GM03348 (cell line): ENCODE data around the gene FBXL19.
A peak's percentile ranks its signal among the peaks of the same experiment; 100 is the strongest.

ENCODE experiments used
- DNase-seq: peaks from one replicate; pipeline ENCODE4 v3.0.0; 2012; ENCODE audit warnings: low spot score

The FBXL19 gene

DNA sequence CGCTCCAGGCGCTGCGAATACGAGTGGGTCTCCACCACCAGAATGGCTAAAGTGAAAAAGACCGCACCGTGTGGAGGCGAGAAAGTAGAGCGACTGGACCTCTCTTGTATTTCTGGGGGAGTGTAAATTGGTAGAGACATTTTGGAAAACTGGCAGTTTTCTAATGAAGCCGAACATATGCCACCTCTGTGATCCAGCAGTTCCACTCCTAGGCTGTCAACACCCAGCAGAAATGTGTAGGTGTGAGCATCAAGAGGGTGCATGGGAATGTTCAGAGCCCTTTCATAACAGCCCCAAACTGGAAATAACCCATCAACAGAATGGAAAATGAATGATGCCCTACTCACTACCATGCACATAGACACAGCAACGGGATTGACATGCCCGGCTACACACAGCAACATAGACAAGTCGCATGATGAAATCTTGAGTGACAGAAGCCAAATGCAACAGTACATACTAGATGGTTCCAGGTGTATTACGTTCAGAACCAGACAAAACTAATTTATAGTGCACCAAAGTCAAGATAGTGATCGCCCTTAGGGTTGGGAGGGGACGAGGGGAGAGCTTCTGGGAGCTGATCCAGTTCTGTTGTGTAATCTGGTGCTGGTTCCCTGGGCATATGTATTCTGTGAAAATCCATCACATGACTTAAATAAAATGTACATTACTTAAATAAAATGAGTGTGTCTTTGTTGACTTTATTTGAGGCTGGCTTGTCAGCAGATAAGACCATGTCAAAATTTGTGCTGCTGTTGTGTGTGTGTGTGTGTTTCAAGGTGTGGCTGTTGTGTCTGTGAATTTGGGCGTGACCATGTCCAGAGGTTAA, 28.6 kb upstream of the FBXL19 start:
- DNase-seq = no peak

DNA sequence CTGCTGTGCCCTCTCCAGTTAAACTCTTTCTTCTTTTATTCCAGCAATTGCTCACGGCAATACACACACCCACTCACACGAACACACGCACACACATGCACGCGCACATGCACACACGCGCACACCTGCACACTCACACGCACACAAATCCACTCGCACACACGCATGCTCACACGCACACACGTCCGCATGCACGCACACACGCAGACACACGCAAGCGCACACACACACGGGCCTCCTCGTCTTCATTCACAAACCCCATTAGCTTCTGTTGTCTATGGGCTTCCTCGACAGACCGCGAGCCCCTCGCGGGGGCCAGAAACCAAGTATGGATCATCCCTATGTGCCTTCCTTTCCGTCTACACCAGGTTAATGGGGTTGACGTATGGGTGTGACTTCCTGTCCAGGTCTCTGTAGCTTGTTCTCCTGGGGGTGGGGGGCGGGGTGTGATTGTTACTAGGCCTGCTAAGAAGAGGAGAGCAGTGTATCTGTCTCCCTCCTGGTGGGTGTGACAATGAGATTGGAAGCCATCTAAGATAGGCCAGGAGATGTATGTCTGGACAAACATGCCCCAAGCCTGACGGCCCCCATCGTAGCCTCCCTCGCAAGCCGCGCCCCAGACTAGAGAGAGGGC, 27.6 kb upstream of the FBXL19 start:
- DNase-seq = no peak

DNA sequence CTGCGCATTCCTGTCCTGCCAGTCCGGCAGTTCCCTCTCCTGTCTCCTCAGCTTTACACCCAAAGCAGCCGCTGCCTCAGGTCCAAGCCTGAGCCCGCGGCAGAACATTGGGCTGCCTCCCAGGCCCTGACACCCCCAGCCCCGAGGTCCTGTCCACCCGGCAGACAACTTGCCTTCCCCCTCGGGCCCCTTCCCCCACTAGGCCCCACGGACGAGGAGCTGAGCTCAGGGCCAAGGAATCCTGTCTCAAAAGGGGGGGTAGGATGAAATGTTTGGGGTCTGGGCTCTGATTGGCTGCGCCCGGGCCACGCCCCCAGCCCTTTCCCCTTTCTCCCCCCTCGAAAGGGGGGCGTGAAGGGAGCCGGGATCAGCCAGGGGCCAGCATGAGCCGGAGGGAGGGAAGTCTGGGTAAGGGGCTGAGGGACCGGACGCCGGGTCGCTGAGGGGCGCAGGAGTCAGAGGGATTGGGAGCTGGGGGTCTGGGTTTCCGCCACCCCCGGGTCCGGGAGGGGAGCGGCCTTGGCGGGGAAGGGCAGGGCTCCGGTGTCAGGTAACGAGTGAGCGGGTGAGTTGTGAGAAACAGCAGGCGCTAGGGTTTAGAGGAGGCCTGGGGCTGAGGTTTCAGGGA, 27.0 kb upstream of the FBXL19 start, which contains the start of gene CTF1:
Gene CTF1, plus strand, starts transcription at position 354 of the 628 bp plus-strand sequence. Its CDS starts 30 bp downstream, at position 384.
- peak; percentile 96 for DNase-seq

DNA sequence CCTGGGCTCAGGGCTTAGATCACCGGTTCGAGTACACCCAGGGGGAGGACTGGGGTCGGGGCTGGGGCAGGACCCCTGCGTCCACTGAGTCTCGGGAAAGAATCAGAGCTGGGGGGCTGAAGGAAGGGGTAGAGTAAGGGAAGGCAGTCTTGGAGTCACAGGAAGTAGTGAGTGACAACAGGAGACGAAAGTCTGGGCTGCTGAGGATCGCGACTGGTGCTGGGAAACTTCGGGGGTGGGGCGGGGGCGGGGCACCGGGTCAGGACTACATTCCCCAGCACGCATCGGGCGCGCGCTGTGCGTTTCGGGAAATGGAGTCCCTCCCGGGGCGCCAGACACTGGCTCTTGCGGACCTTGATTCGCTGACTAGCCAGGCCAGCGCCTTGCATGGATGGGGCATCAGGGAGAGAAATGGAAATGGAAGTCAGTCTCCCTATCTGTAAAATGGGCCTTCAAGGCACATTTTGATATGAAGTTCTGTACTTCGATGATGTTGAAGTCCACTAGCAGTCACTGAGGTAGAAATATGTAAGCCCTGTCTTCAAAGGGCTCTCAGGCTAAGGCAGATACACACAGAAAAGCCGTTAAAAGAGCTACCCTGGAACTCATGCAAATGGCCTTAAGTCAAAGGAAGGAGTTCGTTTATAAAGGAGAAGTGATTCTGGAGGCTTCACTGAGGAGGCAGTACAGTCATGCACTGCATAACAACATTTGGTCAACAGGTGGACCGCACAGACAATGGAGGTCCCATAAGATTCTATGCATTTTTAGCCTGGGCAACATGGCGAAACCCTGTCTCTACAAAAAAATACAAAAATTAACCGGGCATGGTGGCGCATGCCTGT, 26.3 kb upstream of the FBXL19 start:
- DNase-seq = peak; percentile 95

DNA sequence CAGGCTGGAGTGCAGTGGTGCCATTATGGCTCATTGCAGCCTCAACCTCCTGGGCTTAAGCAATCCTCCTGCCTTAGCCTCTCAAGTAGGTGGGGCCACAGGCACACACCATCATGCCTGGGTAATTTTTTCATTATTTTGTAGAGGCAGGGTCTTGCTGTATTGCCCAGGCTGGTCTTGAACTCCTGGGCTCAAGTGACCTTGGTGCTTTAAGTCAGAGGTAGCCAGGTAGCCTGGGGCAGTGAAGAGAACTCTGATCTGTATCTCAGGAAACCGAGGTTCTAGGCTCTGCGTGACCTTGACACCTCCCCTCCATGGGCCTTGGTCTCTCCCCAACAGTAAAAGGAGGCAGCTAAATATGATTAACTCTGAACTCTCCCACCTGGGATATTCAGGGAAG, 23.6 kb upstream of the FBXL19 start:
- no peak for DNase-seq

DNA sequence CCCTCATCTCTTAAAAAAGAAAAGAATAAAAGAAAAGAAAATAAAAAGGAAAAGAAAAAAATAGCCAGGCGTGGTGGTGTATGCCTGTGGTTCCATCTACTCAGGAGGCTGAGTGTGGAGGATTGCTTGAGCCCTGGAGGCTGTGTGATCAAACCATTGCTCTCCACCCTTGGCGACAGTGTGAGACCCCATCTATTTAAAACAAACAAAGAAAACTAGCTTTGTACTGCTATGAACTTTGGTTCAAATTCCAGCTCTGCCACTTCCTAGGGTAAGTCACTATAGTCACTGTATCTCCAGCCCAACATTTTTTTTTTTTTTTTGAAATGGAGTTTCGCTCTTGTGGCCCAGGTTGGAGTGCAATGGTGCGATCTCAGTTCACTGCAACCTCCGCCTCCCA, 22.8 kb upstream of the FBXL19 start:
- DNase-seq = no peak

DNA sequence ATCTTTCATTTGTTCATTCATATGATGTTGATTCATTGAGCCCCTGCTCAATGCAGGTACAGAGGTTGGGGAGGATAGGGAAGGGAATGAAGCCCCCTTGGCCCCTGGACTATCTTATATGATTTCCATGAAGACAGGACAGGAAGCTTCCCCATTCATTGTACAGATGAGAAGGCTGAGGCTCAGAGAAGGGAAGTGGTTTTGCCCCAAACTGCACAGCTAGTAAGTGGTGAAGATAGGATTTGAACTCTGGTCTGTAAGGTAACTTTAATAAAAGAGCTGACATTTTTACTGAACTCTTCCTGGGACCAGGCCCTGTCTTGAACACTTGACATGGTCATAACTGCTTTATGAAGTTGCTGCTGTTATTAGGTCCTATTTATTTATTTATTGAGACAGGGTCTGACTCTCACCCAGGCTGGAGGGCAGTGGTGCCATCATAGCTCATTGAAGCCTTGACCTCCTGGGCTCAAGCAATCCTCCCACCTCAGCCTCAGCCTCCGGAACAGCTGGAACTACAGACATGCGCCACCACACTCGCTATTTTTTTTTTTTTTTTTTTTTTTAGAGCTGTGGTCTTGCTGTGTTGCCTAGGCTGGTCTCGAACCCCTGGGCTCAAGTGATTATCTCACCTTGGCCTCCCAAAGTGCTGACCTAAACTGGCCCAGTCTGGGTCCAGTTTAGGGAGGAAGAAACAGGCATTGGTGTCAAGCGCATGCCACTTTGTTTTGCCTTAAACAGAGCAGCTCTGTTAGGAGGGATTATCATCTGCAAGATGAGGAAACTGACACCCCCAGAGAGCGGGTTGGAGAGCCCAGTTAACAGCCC, 22.0 kb upstream of the FBXL19 start:
- DNase-seq = no peak

DNA sequence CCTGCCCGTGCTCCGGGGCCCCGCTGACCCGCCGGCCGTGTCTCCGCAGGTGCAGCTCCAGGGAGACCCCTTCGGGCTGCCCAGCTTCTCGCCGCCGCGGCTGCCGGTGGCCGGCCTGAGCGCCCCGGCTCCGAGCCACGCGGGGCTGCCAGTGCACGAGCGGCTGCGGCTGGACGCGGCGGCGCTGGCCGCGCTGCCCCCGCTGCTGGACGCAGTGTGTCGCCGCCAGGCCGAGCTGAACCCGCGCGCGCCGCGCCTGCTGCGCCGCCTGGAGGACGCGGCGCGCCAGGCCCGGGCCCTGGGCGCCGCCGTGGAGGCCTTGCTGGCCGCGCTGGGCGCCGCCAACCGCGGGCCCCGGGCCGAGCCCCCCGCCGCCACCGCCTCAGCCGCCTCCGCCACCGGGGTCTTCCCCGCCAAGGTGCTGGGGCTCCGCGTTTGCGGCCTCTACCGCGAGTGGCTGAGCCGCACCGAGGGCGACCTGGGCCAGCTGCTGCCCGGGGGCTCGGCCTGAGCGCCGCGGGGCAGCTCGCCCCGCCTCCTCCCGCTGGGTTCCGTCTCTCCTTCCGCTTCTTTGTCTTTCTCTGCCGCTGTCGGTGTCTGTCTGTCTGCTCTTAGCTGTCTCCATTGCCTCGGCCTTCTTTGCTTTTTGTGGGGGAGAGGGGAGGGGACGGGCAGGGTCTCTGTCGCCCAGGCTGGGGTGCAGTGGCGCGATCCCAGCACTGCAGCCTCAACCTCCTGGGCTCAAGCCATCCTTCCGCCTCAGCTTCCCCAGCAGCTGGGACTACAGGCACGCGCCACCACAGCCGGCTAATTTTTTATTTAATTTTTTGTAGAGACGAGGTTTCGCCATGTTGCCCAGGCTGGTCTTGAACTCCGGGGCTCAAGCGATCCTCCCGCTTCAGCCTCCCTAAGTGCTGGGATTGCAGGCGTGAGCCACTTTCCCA, 21.1 kb upstream of the FBXL19 start:
- peak; percentile 91 for DNase-seq

DNA sequence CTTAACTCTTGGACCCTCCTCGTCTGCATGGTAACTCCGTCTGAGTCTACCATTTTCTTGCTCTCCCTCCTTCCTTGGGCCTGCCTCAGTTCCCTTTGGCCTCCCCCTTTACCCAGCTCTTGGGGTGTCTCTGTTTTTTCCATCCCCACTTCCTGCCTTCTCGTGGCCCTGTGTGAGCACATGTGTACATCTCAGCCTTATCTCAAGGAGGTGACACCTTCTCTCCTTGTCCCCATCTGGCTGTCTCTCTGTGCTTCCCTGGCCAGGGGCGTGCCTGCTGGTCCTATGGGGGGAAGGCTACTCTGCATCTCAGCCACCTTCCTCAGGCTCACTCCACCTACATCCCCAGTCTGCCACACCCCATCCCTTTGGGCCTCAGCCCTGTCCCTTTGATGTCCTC, 20.4 kb upstream of the FBXL19 start:
- no peak for DNase-seq

DNA sequence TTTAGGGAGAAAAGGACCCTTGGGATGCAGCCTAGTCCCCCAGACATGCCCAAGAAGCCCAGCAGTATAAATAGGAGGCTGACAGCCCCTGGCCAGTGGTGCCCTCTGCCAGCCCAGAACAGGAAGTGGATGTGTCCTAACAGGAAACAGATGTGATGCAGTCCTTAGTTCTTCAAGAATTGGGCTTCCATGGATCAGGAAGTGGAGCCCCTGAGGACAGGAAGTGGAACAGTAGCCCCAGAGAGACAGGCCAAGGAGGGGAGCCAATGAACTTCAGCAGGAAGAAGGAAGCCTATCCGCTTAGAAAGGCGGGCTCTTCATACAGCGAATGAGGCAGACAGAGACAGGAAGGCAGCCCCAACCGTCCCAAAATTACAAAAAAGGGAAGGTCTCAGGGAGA, 19.8 kb upstream of the FBXL19 start:
- peak; percentile 48 for DNase-seq

DNA sequence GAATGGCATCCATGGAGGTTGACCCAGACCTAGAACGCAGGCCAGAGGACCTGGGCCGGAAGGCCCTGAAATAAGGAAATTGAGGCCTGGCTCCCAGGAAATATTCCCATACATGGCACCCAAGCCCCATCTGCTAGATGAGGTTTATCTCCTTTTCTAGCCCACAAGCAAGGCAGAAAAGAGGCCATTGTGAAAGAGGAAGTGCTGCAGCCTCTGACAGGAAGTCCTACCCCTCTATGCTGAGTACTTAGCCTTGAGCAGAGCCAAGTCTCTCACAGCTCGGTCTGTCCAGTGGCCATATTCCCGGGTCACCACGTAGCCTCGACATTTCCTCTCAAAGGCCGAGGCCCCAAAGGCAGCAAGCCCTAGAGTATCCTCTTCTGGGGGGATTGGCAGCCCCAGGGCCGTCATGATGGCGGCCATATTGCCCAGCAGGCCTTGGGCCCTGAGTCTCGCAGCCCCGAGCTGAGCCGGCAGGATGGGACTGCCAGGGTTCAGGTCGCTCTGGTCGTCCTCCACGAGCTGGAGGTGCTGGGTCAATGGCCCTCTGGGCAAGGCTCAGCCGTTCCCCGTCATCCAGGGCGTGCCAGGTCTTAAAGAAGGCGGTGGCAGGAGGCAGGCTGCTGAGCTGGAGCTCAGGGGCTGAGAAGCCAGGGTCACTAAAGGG, 19.1 kb upstream of the FBXL19 start:
- no peak for DNase-seq

DNA sequence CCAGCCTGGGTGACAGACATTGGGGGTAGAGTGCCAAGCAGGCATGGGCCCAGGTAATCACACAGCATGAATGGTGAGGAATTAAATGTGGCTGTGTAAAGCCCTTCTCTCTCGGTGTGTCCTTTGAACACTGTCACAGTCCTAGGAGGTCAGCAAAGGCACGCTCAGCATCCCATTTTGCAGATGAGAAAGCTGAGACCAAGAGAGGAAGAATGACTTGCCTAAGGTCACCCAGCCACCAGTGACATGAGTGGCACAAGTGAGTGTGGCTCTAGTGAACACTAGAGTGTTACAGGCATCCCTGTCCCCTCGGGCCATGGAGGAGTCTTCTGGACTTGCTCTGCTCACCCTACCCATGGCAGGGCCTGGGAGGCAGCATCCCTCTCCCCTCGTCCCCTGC, 16.3 kb upstream of the FBXL19 start:
- no peak for DNase-seq

DNA sequence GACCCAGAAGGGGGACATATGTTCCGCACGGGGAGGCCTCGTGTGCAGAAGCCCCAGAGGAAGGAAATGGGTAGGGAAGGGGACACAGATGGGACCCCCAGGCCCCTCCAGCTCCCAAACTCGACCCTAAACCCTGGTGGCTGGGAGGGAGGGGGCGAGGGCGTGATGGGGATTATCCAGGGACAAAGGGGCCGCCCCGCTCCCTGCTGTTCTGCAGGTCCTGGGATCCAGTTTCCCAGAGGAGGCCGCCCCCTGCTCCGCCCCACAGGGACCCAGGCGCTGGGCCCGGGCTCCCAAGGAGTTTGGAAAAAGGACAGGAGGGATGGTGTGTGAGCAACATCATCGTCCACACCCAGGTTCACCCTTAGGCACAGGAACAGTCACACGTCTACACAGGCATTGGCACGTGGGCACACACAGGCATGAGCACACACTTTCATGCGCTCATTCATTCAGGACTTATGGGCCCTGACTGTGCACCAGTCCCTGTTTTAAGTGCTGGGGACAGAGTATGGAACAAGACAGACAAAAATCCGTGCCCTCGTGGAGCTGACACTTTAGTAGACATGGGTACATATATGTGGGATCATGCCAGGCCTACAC, 12.8 kb upstream of the FBXL19 start:
- DNase-seq = no peak

DNA sequence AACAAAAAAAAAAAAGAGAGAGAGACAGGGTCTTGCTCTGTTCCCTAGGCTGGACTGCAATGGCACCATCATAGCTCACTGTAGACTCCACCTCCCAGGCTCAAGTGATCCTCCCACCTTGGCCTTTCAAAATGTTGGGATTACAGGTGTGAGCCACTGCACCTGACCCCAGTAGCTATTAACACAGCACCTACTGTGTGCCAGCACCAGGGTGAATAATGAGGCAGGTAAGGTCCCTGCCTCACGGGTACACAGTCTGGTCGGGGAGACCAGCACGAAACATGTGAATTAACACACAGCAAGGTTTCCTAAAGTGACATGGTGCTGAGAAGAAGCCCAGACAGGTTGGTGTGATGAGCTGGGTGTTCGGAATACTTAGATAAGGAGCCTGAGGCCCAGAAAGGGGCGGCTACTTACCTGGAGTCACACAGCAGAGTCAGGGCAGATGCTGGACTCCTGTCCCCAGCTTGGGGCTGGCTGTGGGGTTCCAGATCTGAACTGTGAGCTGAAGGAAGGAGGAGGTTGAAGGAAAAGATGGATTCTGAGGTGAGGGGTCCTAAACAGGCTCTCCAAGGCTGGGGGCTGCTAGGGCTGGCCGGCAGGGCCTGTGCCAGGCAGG, 10.5 kb upstream of the FBXL19 start:
- no peak for DNase-seq

DNA sequence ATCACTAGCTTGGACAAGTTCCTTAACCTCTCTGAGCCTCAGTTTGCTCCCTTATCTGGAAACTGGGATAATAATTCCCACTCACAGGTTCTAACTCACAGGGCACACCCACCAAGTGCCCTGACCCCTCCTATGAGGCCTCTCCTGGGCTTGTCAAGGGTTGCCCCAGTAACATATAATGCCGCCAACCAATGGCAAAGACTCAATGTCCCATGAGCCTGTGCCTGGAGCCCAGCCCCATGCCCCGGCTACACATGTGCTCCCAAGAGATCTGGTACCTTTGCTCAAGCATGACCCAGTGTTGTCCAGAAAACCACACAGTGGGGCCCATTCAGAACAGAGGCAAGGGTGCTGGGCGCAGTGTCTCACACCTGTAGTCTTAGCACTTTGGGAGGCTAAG, 8.5 kb upstream of the FBXL19 start:
- no peak for DNase-seq

DNA sequence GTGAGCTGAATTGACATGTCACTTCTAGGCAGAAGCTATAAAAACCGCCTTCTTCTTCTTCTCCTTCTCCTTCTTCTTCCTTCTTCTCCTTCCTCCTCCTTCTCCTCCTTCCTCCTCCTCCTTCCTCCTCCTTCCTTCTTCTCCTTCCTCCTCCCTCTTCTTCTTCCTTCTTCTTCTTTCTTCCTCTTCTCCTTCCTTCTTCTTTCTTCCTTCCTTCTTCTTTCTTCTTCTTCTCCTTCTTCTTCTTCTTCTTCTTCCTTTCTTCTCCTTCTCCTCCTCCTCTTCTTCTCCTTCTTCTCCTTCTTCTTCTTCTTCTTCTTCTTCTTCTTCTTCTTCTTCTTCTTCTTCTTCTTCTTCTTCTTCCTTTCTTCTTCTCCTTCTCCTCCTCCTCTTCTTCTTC, 4.8 kb upstream of the FBXL19 start:
- no peak for DNase-seq

DNA sequence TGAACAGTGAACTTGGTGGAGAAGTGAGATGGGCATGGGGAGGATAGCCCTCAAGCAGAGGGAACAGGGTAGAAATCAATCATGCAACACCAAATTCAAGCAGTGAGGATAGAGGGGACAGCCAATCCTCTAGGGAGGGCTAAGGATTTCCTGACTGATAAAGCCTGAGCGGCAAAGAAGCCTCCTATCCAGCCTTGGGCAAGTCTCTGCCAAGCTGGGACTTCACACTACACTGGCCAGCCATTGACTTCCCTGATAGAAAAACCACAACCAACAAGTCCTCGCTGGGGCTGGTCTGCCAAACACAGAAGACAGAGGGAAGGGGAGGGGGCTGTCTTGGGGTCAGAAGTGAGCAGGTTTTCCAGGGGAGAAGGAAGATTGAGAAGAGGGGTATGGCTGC, 2.5 kb upstream of the FBXL19 start:
- DNase-seq = no peak

DNA sequence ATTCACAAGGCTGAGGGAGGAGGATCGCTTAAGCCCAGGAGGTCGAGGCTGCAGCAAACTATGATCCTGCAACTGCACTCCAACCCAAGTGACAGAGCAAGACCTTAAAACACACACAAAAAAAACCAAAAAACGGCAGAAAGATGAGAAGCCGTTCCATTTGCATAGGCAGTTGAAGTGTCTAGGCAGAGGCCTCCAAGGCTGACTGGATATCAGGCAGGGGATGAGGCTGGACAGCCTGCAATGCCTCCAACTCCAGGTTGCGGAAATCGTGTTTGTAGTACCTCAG, 2.0 kb upstream of the FBXL19 start:
- no peak for DNase-seq
